ENCODE measurements around the gene CKLF. TPM values are rescaled to one million over a fixed set of nuclear protein-coding genes. Genes with fewer than 3 reads are reported as not detected.
A peak's percentile ranks its signal among the peaks of the same experiment; 100 is the strongest.

The CKLF gene
- total and polyA plus RNA-seq, 2 experiments from 2014 or later, result 64.2 to 108 TPM

DNA sequence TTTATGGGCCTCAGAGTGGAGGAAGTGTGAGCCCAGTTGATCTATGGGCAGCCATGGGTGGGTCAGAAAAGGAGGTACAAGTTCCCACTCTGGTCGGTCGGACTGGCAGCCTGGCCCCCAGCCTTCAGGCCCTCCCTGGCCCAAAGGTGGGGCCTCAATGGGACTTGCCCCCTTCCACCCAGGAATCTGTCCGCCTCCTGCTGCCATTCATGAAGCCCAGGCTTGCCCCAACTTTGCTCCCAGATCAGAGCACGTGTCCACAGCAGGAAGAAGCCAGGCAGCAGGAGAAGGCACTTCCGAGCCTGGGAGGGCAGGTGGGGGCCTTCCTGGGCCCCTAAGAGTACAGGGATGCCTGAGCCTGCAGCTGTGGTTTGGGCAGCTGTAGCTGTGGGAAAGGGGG is 49.1 kb downstream of the CKLF start:
- Histone ChIP-seq H3K4me3 (no peak overlapping the region), H3K27ac (no peak overlapping the region), H3K79me2 (ENCODE audit: insufficient read depth) (peaks cover 17% of the 10 kb centered on the region), H3F3A (ENCODE audit: insufficient read depth) (no peaks in the 10 kb centered on the region), H3K9ac (no peak overlapping the region), H3K36me3 (ENCODE audit: low read depth) (no peaks in the 10 kb centered on the region), H4K20me1 (ENCODE audit: insufficient read depth) (no peaks in the 10 kb centered on the region), H3K9me3 (ENCODE audit: low read depth) (no peaks in the 10 kb centered on the region), H3K4me1 (ENCODE audit: insufficient read depth) (no peaks in the 10 kb centered on the region), H2AFZ (no peak overlapping the region), H3K9me2 (ENCODE audit: insufficient read depth) (no peaks in the 10 kb centered on the region), H3K27me3 (replicated peaks; ENCODE audit: insufficient read depth) (no peaks in the 10 kb centered on the region), H3K4me2 (ENCODE audit: unreplicated experiment) (no peak overlapping the region)
- DNase-seq, result no peak
- in situ Hi-C loops (cut with MboI), result no loop called here
- TF ChIP-seq EZH2 (IDR thresholded peaks at IDR 0.05; ENCODE audit: insufficient read depth, poor library complexity, severe bottlenecking), result no peak
- no peak for TF ChIP-seq EZH2phosphoT487 (IDR thresholded peaks at IDR 0.05; ENCODE audit: insufficient read depth, low read depth)
- 64 to 78% methylated on average over 5 of the region's 5 CpGs for WGBS, 2 experiments (ENCODE audit: low coverage in 1 of 2, low lambda C conversion rate in 2 of 2, missing lambda C conversion rate in 2 of 2)

GRCh38 chr16:66603537-66604375 is 51.4 kb downstream of the CKLF start:
- Histone ChIP-seq H3K27me3 (replicated peaks; ENCODE audit: insufficient read depth) (no peaks in the 10 kb centered on the region), H3K9ac (peak overlapping the region; percentile 88), H3K27ac (0 out of 2 replicates have a peak overlapping the region, but pooled peaks have one; percentile 0), H3K4me1 (ENCODE audit: insufficient read depth) (peaks cover 7% of the 10 kb centered on the region), H3K4me2 (ENCODE audit: unreplicated experiment) (peak overlapping the region; percentile 56), H2AFZ (peak overlapping the region; percentile 71), H4K20me1 (ENCODE audit: insufficient read depth) (no peaks in the 10 kb centered on the region), H3K36me3 (ENCODE audit: low read depth) (no peaks in the 10 kb centered on the region), H3K9me3 (ENCODE audit: low read depth) (no peaks in the 10 kb centered on the region), H3F3A (ENCODE audit: insufficient read depth) (no peaks in the 10 kb centered on the region), H3K79me2 (ENCODE audit: insufficient read depth) (peaks cover 26% of the 10 kb centered on the region), H3K4me3 (peak overlapping the region; percentile 76), H3K9me2 (ENCODE audit: insufficient read depth) (no peaks in the 10 kb centered on the region)
- WGBS, 2 experiments (ENCODE audit: low coverage in 1 of 2, low lambda C conversion rate in 2 of 2, missing lambda C conversion rate in 2 of 2), result 15 to 20% methylated on average over 26 to 32 of the region's 32 CpGs
- TF ChIP-seq EZH2phosphoT487 (IDR thresholded peaks at IDR 0.05; ENCODE audit: insufficient read depth, low read depth) (no peak), EZH2 (IDR thresholded peaks at IDR 0.05; ENCODE audit: insufficient read depth, poor library complexity, severe bottlenecking) (no peak)
- DNase-seq, result peak; percentile 64
- in situ Hi-C loops (cut with MboI), result no loop called here

- H3K27me3 ChIP-seq (replicated peaks; ENCODE audit: insufficient read depth), result no peaks in the 10 kb centered on the region
- H3K9me3 ChIP-seq (ENCODE audit: low read depth), result no peaks in the 10 kb centered on the region
- H3K36me3 ChIP-seq (ENCODE audit: low read depth), result no peaks in the 10 kb centered on the region; the same call in 1 of the 2 replicates
- no peaks in the 10 kb centered on the region for H3K9me2 ChIP-seq (ENCODE audit: insufficient read depth)
- peaks cover 35% of the 10 kb centered on the region for H3K79me2 ChIP-seq (ENCODE audit: insufficient read depth)
- TF ChIP-seq EZH2phosphoT487 (IDR thresholded peaks at IDR 0.05; ENCODE audit: insufficient read depth, low read depth), result no peak
- TF ChIP-seq EZH2 (IDR thresholded peaks at IDR 0.05; ENCODE audit: insufficient read depth, poor library complexity, severe bottlenecking), result no peak
- no peaks in the 10 kb centered on the region for H4K20me1 ChIP-seq (ENCODE audit: insufficient read depth)
- 0 to 1% methylated on average over 26 to 64 of the region's 96 CpGs for WGBS, 2 experiments (ENCODE audit: low coverage in 1 of 2, low lambda C conversion rate in 2 of 2, missing lambda C conversion rate in 2 of 2)
- no peaks in the 10 kb centered on the region for H3F3A ChIP-seq (ENCODE audit: insufficient read depth)
- peak within 1 kb of the TSS; percentile 79 for H2AFZ ChIP-seq
- H3K4me1 ChIP-seq (ENCODE audit: insufficient read depth), result peaks cover 10% of the 10 kb centered on the region
- DNase-seq, result peak; percentile 87
- in situ Hi-C loops (cut with MboI), result no loop called here
- peak within 1 kb of the TSS; percentile 76 for H3K4me3 ChIP-seq
- peak within 1 kb of the TSS; percentile 88 for H3K9ac ChIP-seq
- peak within 1 kb of the TSS; percentile 57 for H3K4me2 ChIP-seq (ENCODE audit: unreplicated experiment)
- H3K27ac ChIP-seq, result peak within 1 kb of the TSS; percentile 43
These were observed 52.2 kb downstream of the CKLF start, which contains the start of gene CMTM3 for GRCh38 chr16:66604376-66605176. Gene CMTM3 (plus strand): TSS chr16:66604704. CDS start chr16:66604806, 102 bp downstream.
